Pancreas (tissue), 10 donors: Measurements from ENCODE around the gene ABRACL. TPM values are rescaled to one million over a fixed set of nuclear protein-coding genes. Genes with fewer than 3 reads are reported as not detected.

Experiments
- ATAC-seq, 4 donors: fragments of 200-7000 bp; cut with Tn5 transposase; one replicate each; pipeline versions ENCODE4 v1.8.0 to v1.9.1; 2020; ENCODE audit warnings: mild to moderate bottlenecking in 4 of 4, moderate library complexity in 4 of 4
- DNase-seq, 6 donors: peaks; one replicate each; pipeline ENCODE4 v3.0.0-alpha.2; 2020
- FAIRE-seq: peaks from 2 replicates; lab custom pipeline; 2012; peaks lifted over from hg19 to GRCh38; lab: Jason Lieb, UNC
- H3K27ac ChIP-seq, 4 donors: fragments of 200-600 bp; sonication (generic); 1 replicate in 3 of 4; 2 replicates in 1 of 4; pipeline versions ENCODE4 v1.5.0 to v1.8.0; 2020
- H3K27me3 ChIP-seq, 4 donors: fragments of 200-600 bp; one replicate each; pipeline ENCODE4 v1.8.0; 2021
- H3K36me3 ChIP-seq, 3 donors: fragments of 200-600 bp; sonication (generic) in 1 of 3; one replicate each; pipeline versions ENCODE4 v1.5.0 to v1.8.0; 2020 to 2021
- H3K4me1 ChIP-seq, 3 donors: fragments of 200-600 bp; one replicate each; pipeline ENCODE4 v1.8.0; 2021
- H3K4me3 ChIP-seq, 4 donors: fragments of 200-600 bp; sonication (generic) in 2 of 4; one replicate each; pipeline versions ENCODE4 v1.5.0 to v1.8.0; 2020 to 2021
- H3K9me3 ChIP-seq, 4 donors: fragments of 200-600 bp; one replicate each; pipeline ENCODE4 v1.8.0; 2021
- CTCF ChIP-seq, 4 donors: fragments of 200-600 bp; sonication (generic) in 3 of 4; IDR thresholded peaks; one replicate each; pipeline versions ENCODE4 v1.5.0 to v1.8.0; 2021; ENCODE audit warnings: antibody characterized with exemption in 4 of 4
- WGBS, 2 donors: extraction: QIAGEN DNeasy Blood & Tissue Kit; methylation state at CpG; one replicate each; pipeline ENCODE4 v1.1.7; 2013; 5-methylcytosine and 5-hydroxymethylcytosine counted together
- intact Hi-C, 3 donors: fragments of 100-400 bp; cut with DNase I; formaldehyde crosslinking; loops; one replicate each; pipeline versions ENCODE4 v1.11.1 to v1.14.2; 2022
- polyA plus RNA-seq, 2 donors: library from polyadenylated mRNA; stranded (reverse); fragments of 200-250 nt; gene quantifications; one replicate each; pipeline ENCODE4 v1.2.3, GENCODE V29; 2013
- total RNA-seq, 6 donors: library from RNA; stranded (reverse); fragmentation: NEBNext Ultra II Directional in 4 of 6; extraction: Animal tissue kit (Norgen Biotek cat#: 25700) in 4 of 6; gene quantifications; one replicate each; pipeline versions ENCODE4 v1.2.1 to v1.2.4, GENCODE V29; 2021 to 2023
- donor health status: healthy with polysubstance abuse.
- donor health status: DM: no; HTN: no; CAD: no; lungs with moderate emphysema.
- donor health status: DM: no; HTN: no; CAD: no.
- donor health status: control.
- donor health status: control.
- donor health status: Bipolar disorder and iron deficiency.
- donor health status: DM: yes; HTN: yes; CAD: no.
- donor health status: DM: no; HTN: no; CAD: no.
- donor health status: DM: no; HTN: no; CAD: no.
- donor health status: DM: yes; HTN: yes; CAD: no.

The ABRACL gene
- total RNA-seq: 10 to 100 TPM in 2 of 6 donors, 1 to 10 TPM in 4; 3.8 to 19.2 (median 6.1) TPM
- 10 to 100 TPM; 10.3 to 14.0 TPM for polyA plus RNA-seq

GRCh38 chr6:139028658-139029469 is at the start of gene ABRACL:
ABRACL (plus strand) TSS chr6:139028745; CDS start chr6:139034161, 5,416 bp downstream.
- TF ChIP-seq CTCF (IDR thresholded peaks at IDR 0.05): no peak
- FAIRE-seq (no peak), DNase-seq (peak; percentile 46 to 82 (median 56)), ATAC-seq (peak; percentile 76 to 86 (median 79))
- no peaks in the 10 kb centered on the region for H3K36me3 ChIP-seq
- peak within 1 kb of the TSS in 3 of 4 donors; percentile 51 to 77 (median 76) for H3K27ac ChIP-seq
- intact Hi-C loops: no loop called here
- no peaks in the 10 kb centered on the region for H3K9me3 ChIP-seq
- H3K27me3 ChIP-seq: no peaks in the 10 kb centered on the region
- H3K4me3 ChIP-seq: peak within 1 kb of the TSS; percentile 66 to 96 (median 82)
- peaks cover 0 to 8% (median 0%) of the 10 kb centered on the region in 3 donors for H3K4me1 ChIP-seq
- 0% methylated on average over 62 to 77 of the region's 77 CpGs for WGBS, 2 donors

GRCh38 chr6:138979365-138979764 is 49.2 kb upstream of the ABRACL start:
- ATAC-seq (no peak), FAIRE-seq (no peak), DNase-seq (no peak)
- Histone ChIP-seq H3K27me3 (no peaks in the 10 kb centered on the region), H3K36me3 (no peaks in the 10 kb centered on the region), H3K9me3 (no peaks in the 10 kb centered on the region), H3K4me3 (no peak overlapping the region), H3K4me1 (peaks cover 0 to 20% (median 0%) of the 10 kb centered on the region in 3 donors), H3K27ac (no peak overlapping the region)
- intact Hi-C loops: no loop called here
- no peak for TF ChIP-seq CTCF (IDR thresholded peaks at IDR 0.05)
- 72 to 85% methylated on average over 2 of the region's 2 CpGs for WGBS, 2 donors

GRCh38 chr6:138979813-138980668 is 48.5 kb upstream of the ABRACL start:
- H3K4me3 ChIP-seq: no peak overlapping the region
- intact Hi-C loops: no loop called here
- no peak for TF ChIP-seq CTCF (IDR thresholded peaks at IDR 0.05)
- H3K27ac ChIP-seq: no peak overlapping the region
- no peaks in the 10 kb centered on the region for H3K27me3 ChIP-seq
- H3K9me3 ChIP-seq: no peaks in the 10 kb centered on the region
- peaks cover 0 to 20% (median 6%) of the 10 kb centered on the region in 3 donors for H3K4me1 ChIP-seq
- DNase-seq (no peak), ATAC-seq (peak in 1 of 4 donors; percentile 31), FAIRE-seq (no peak)
- 88 to 92% methylated on average over 5 of the region's 5 CpGs for WGBS, 2 donors
- H3K36me3 ChIP-seq: no peaks in the 10 kb centered on the region

GRCh38 chr6:138981416-138981815 is 47.1 kb upstream of the ABRACL start:
- Histone ChIP-seq H3K27me3 (no peaks in the 10 kb centered on the region), H3K4me1 (peaks cover 0 to 34% (median 20%) of the 10 kb centered on the region in 3 donors), H3K4me3 (no peak overlapping the region), H3K36me3 (no peaks in the 10 kb centered on the region), H3K9me3 (no peaks in the 10 kb centered on the region), H3K27ac (no peak overlapping the region)
- intact Hi-C loops: no loop called here
- DNase-seq: no peak
- no peak for TF ChIP-seq CTCF (IDR thresholded peaks at IDR 0.05)
- FAIRE-seq: no peak
- WGBS, 2 donors: 47 to 62% methylated on average over 2 of the region's 2 CpGs
- ATAC-seq: no peak
